ENCODE results near the gene GPX5.

The GPX5 gene

DNA sequence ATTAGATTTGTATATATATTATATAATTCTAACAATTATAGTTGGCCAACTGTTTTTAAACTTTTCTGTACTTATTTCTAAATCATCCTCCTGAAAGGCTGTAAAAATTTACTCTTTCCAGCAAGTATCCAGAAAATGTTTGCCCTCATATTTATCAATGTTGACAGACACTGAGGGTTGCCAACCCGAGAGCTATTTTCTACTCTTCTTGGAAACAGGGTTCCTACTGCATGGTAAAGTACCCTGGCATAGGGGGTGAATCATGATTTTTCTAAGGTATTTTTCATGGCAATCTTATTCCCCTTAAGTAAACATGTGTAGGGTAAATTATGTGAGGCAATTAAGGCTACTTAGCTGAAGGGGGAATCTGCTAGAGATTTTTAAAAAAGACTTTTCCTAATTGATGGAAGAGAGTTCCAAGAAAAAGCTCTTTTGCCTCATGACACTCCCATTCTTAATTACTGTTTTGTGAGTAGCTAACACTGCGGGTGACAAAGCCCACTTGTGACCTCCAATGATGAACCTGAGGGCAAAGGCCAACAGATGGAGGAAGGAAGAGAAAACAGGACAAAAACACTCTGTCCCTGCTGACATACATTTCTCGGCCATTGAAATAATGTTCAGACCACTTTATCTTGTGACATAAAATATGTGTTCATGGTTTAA is 37.9 kb downstream of the GPX5 start:
- no peak for DNase-seq

DNA sequence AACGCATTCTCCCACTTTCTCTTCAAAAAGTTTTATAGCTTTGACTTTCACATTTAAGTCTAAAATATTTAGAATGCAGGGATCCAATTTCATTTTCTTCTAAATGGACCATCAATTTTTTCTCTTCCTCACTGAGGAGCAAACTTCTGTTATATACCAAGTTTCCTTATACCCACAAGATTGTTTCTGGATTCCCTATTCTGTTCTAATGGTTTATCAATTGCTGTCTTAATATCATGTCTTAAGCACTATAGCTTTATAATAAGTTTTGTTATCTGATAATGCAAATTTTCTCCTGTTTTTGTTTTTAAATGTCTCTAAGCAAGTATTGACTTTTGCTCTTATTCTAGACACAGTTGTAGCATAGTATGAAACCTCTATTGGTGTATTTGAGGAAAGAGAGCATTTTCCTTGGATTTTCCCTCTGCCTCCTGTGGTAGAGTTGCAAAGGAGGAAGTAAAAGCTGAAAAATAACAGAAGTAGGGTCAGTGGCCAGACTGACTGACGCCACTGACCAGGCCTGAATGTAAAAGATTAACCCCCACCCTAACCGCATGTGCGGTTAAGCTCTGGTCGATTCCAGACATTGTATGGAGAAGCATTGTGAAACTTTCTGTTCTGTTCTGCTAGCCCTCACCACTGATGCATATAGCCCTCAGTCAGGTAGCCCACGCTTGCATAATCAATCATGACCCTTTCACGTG is 40.3 kb downstream of the GPX5 start:
- DNase-seq = no peak

DNA sequence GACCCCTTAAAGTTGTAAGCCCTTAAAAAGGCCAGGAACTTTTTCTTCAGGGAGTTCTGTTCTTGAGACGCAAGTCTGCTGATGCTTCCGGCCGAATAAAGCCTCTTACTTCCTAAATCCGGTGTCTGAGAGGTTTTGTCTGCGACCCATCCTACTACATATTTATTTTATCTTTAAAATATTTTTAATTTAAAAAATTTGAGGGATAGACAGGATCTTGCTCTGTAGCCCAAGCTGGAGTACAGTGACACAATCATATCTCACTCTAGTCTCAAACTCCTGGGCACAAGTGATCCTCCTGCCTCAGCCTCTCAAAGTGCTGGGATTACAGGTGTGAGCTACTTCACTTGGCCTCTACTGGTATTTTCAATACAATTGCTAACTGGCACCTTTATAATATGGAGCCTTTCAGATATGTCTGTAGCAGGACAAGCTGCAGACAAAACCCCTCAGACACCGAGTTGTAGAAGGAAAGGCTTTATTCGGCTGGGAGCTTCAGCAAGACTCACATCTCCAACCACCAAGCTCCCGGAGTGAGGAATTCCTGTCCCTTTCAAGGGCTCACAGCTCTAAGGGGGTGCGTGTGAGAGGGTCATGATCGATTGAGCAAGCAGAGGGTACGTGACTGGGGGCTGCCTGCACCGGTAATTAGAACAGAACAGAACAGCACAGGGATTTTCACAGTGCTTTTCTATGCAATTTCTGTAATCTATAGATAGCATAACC is 41.0 kb downstream of the GPX5 start:
- DNase-seq = no peak

DNA sequence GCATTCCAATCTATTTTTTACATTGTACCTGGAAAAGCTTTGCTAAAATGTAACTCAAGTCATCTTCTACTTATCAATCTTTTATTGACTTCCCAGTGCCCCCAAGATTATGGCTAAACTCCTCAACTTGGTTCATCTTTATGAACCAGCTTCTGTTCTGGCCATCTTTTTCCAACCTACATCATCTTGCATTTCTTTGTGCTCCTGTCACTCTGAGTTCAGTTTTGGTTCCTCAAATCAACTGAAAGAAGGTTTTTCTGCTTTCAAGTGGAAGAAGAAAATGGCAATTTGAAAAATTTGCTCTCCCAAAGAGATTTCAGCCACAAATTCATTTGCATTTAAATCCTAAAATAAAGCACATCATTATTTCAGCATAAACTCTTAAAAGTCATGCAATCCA is 41.8 kb downstream of the GPX5 start:
- no peak for DNase-seq

DNA sequence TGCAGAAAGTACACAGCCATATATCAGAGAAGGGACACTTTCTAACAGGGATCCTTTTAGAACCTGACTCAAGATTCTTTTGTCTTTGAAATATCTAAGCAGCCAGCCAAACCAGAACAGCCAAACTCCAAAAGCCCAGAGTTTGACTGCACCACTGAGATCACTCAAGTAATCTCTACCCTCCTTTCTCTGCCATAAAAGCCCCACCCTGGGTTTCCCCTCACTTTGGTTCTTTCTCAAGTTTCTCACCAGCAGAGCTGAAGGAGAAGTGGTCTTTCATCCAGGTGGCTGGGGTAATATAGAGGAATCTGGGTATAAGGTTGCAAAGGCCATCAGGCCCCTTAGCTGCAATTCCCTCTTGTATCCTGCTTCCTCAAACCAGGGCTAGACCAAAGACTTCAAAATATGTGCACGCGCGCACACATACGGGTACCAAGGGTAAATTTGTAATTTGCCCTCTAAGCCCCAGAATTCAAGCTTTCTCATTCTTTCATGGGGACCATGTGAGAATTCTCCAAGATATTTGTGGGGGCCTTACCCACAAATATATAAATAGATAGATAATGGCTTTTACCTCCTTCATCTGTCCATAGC is 42.9 kb downstream of the GPX5 start:
- DNase-seq = no peak

DNA sequence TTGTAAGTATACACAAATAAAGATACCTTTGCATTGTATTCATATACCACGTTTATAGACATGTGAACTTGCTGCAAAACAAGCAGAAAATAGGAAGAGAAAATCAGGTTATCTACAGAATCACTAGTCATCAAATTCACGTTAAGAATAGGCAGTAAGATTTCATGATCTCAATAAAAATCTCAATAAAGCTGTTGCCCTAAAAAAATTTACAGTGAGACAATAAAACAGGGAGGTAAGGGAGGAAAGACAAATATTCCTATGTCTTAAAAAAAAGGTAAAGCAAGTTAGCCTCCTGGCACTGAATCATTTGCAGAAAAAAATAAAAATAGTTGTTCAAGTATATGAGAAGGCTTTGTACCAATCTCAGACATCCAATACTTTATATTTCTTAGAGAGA is 44.1 kb downstream of the GPX5 start:
- no peak for DNase-seq

DNA sequence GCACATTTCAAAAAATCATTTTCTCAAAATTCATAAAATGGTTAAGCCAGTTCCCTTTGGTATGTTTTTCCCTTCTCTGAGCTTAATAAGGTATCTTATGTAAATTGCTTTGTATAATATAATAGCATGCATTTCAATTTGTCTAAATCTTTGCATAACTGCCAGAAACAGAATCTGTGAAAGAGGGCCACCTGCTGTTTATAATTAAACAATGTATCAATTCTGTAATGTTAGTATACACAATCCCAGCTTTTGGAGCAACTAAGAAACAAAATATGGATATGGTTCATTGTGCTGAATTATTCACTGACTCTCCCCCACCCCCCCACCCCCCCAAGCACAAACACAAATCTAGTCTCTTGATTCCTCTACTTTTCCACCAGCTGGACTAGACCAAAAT is 54.8 kb downstream of the GPX5 start:
- DNase-seq = no peak

DNA sequence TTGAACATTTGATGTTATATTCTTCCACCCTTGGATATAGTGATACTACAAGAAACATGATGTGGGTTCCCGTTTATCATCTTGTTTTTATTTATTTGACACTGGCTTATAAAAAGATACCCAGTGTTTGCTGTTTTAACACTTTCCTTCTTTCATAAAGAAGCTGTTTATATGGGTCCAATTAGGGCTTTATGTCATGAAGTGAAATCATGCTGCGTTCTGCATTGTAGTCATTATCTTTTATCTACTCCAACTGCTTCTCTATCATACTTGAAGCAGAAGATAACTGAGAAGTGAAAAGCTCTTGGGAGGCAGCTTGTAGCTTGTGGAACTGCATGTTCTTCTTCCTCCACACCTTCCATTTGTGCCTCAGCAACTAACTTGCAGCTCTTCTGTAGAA is 57.8 kb downstream of the GPX5 start:
- no peak for DNase-seq
